Heart left ventricle (tissue), 16 donors: Measurements from ENCODE around the gene NLRX1. TPM values are rescaled to one million over a fixed set of nuclear protein-coding genes. Genes with fewer than 3 reads are reported as not detected.
"Not testable (repeated sequence)": the region's sequence is repeated elsewhere in the genome, so short reads cannot be mapped to it uniquely, and the experiment has no call there.

Experiments
- ATAC-seq, 4 donors: fragments of 200-7000 bp; cut with Tn5 transposase; one replicate each; pipeline ENCODE4 v1.9.1; 2020 to 2022; ENCODE audit warnings: moderate library complexity in 4 of 4, mild to moderate bottlenecking in 3 of 4, moderate number of reproducible peaks in 1 of 4
- DNase-seq, 5 donors: peaks; one replicate each; pipeline ENCODE4 v3.0.0-alpha.2; 2020
- H3K27ac ChIP-seq, 12 donors: fragments of 200-600 bp; sonication (generic) in 4 of 12; one replicate each; pipeline versions ENCODE4 v1.5.0 to v1.8.0; 2016 to 2022; ENCODE audit warnings: mild to moderate bottlenecking in 2 of 12
- H3K27me3 ChIP-seq, 9 donors: fragments of 200-600 bp; sonication (generic) in 2 of 9; one replicate each; pipeline versions ENCODE4 v1.5.1 to v1.8.0; 2016 to 2022; ENCODE audit warnings: mild to moderate bottlenecking in 3 of 9
- H3K36me3 ChIP-seq, 9 donors: fragments of 200-600 bp; sonication (generic) in 2 of 9; one replicate each; pipeline versions ENCODE4 v1.5.0 to v1.8.0; 2018 to 2022; ENCODE audit warnings: mild to moderate bottlenecking in 2 of 9
- H3K4me1 ChIP-seq, 12 donors: fragments of 200-600 bp; sonication (generic) in 4 of 12; one replicate each; pipeline versions ENCODE4 v1.5.0 to v1.8.0; 2016 to 2022; ENCODE audit warnings: mild to moderate bottlenecking in 3 of 12
- H3K4me3 ChIP-seq, 12 donors: fragments of 200-600 bp; sonication (generic) in 4 of 12; one replicate each; pipeline versions ENCODE4 v1.5.0 to v1.8.0; 2017 to 2022; ENCODE audit warnings: mild to moderate bottlenecking in 9 of 12, moderate library complexity in 4 of 12
- H3K9me3 ChIP-seq, 12 donors: fragments of 200-600 bp; sonication (generic) in 4 of 12; one replicate each; pipeline versions ENCODE4 v1.5.0 to v1.8.0; 2016 to 2022; ENCODE audit warnings: mild to moderate bottlenecking in 1 of 12
- CTCF ChIP-seq, 12 donors: fragments of 200-600 bp; sonication (generic) in 4 of 12; IDR thresholded peaks; one replicate each; pipeline versions ENCODE4 v1.5.0 to v1.8.0; 2018 to 2022; ENCODE audit warnings: antibody characterized with exemption in 12 of 12, mild to moderate bottlenecking in 5 of 12
- POLR2A ChIP-seq, 2 donors: fragments of 450-650 bp; IDR thresholded peaks; one replicate each; pipeline ENCODE4 v1.6.1; 2017; ENCODE audit warnings: antibody characterized with exemption in 2 of 2, mild to moderate bottlenecking in 2 of 2, moderate library complexity in 2 of 2
- WGBS, 4 donors: extraction: QIAGEN DNeasy Blood & Tissue Kit in 2 of 4; methylation state at CpG; one replicate each; pipeline versions ENCODE4 v1.1.5 to v1.1.7; 2013 to 2018; 5-methylcytosine and 5-hydroxymethylcytosine counted together
- intact Hi-C, 10 donors: fragments of 100-400 bp; cut with DNase I; formaldehyde crosslinking; loops; one replicate each; pipeline versions ENCODE4 v1.11.1 to v1.14.2; 2022
- polyA plus RNA-seq, 2 donors: library from polyadenylated mRNA; stranded (reverse); fragments of 200-250 nt; gene quantifications; one replicate each; pipeline ENCODE4 v1.2.3, GENCODE V29; 2013
- total RNA-seq, 9 donors: library from RNA; depleted of rRNA in 2 of 9; stranded (reverse); fragments of >200 nt in 2 of 9; fragmentation: NEBNext Ultra II Directional in 3 of 9; extraction: Animal tissue kit (Norgen Biotek cat#: 25700) in 3 of 9; gene quantifications; one replicate each; pipeline versions ENCODE4 v1.1.0 to v1.2.4, GENCODE V29; 2016 to 2023
- donor health status: ischemic (EF 13 %, LVEDD 7.1; RV severe dilation, severe dysfunction).
- donor health status: healthy with polysubstance abuse.
- donor health status: DM: no; HTN: yes; CAD: no.
- donor health status: DM: no; HTN: no; CAD: no.
- donor health status: ischemic (EF 25% LVEDD 6.9; RV normal size, moderate dysfunction).
- donor health status: ischemic (EF 25% LVEDD 5.7; RV mildly dilated, moderate dysfunction).
- donor health status: healthy.
- donor health status: DM: yes; HTN: yes; CAD: no.
- donor health status: ischemic (EF 35%, LVEDD 5.7; RV mildly dilated, moderate dysfunction).
- donor health status: nonischemic (EF 11% LVEDD 7.7; RV severe dilation, severe dysfunction).
- donor health status: DM: yes; HTN: yes; CAD: no.
- donor health status: PGD.
- donor health status: ischemic (EF 29% LVEDD 5.4; RV normal size, mild dysfunction).
- donor health status: nonischemic (EF 23%, LVEDD 6.1; RV moderate dilation, normal function).

NLRX1 gene
- total and polyA plus RNA-seq, 11 donors = 10.6 to 47.0 (median 29.5) TPM

GRCh38 chr11:119179983-119180382, 11.5 kb downstream of the NLRX1 start:
- peaks cover 0 to 23% (median 0%) of the 10 kb centered on the region in 12 donors for H3K4me1 ChIP-seq
- DNase-seq = no peak
- H3K27ac ChIP-seq = no peak overlapping the region
- no peak for ATAC-seq
- WGBS, 4 donors = 85 to 97% (median 89%) methylated on average over 6 to 10 of the region's 10 CpGs
- TF ChIP-seq POLR2A (IDR thresholded peaks at IDR 0.05) (no peak), CTCF (IDR thresholded peaks at IDR 0.05) (no peak)
- intact Hi-C loops = no loop called here
- no peaks in the 10 kb centered on the region for H3K9me3 ChIP-seq
- H3K4me3 ChIP-seq = no peak overlapping the region
- H3K27me3 ChIP-seq = no peaks in the 10 kb centered on the region
- H3K36me3 ChIP-seq = peaks cover 0 to 71% (median 45%) of the 10 kb centered on the region in 9 donors

GRCh38 chr11:119180729-119181676, 12.5 kb downstream of the NLRX1 start:
- Histone ChIP-seq H3K36me3 (peaks cover 0 to 61% (median 36%) of the 10 kb centered on the region in 9 donors), H3K9me3 (no peaks in the 10 kb centered on the region), H3K27ac (no peak overlapping the region), H3K4me1 (peaks cover 0 to 23% (median 0%) of the 10 kb centered on the region in 12 donors), H3K27me3 (no peaks in the 10 kb centered on the region), H3K4me3 (no peak overlapping the region)
- DNase-seq (no peak), ATAC-seq (no peak)
- 81 to 85% (median 84%) methylated on average over 5 to 6 of the region's 6 CpGs for WGBS, 4 donors
- TF ChIP-seq POLR2A (IDR thresholded peaks at IDR 0.05) (no peak), CTCF (IDR thresholded peaks at IDR 0.05) (no peak)
- intact Hi-C loops = no loop called here

- no peak for ATAC-seq
- 85 to 88% (median 86%) methylated on average over 9 to 17 of the region's 17 CpGs for WGBS, 4 donors
- Histone ChIP-seq H3K36me3 (peaks cover 0 to 53% (median 29%) of the 10 kb centered on the region in 9 donors), H3K9me3 (no peaks in the 10 kb centered on the region), H3K4me3 (no peak overlapping the region), H3K27me3 (no peaks in the 10 kb centered on the region), H3K4me1 (peaks cover 0 to 23% (median 0%) of the 10 kb centered on the region in 12 donors), H3K27ac (no peak overlapping the region)
- TF ChIP-seq CTCF (IDR thresholded peaks at IDR 0.05) (no peak), POLR2A (IDR thresholded peaks at IDR 0.05) (no peak)
- no peak for DNase-seq
- intact Hi-C loops = no loop called here
Measured at GRCh38 chr11:119181677-119182412, 13.3 kb downstream of the NLRX1 start.

GRCh38 chr11:119184399-119184798, 15.9 kb downstream of the NLRX1 start:
- 78 to 86% (median 82%) methylated on average over 9 of the region's 9 CpGs for WGBS, 4 donors
- H3K4me3 ChIP-seq, intact Hi-C loops, H3K4me1 ChIP-seq, H3K27ac ChIP-seq, DNase-seq, H3K27me3 ChIP-seq, H3K9me3 ChIP-seq, ATAC-seq: not testable (repeated sequence)
- H3K36me3 ChIP-seq = peaks cover 0 to 40% (median 15%) of the 10 kb centered on the region in 9 donors
